ENCODE measurements around the gene SLFNL1.

Gene SLFNL1

GRCh38 chr1:41021526-41022308 is at the start of gene SLFNL1:
Gene SLFNL1 (minus strand): TSS chr1:41021725. CDS start chr1:41020660, 1,065 bp downstream.
- no peak for DNase-seq (ENCODE audit: low read depth)

- no peak for DNase-seq (ENCODE audit: low read depth)
These were observed 35.4 kb upstream of the SLFNL1 start for GRCh38 chr1:41056907-41057306.

GRCh38 chr1:41053316-41053715 is 31.8 kb upstream of the SLFNL1 start:
- DNase-seq (ENCODE audit: low read depth) = no peak

- DNase-seq (ENCODE audit: low read depth) = no peak
These were observed 29.5 kb upstream of the SLFNL1 start for GRCh38 chr1:41051022-41051421.

GRCh38 chr1:41048540-41048939 is 27.0 kb upstream of the SLFNL1 start:
- no peak for DNase-seq (ENCODE audit: low read depth)

GRCh38 chr1:41046347-41046775 is 24.8 kb upstream of the SLFNL1 start:
- no peak for DNase-seq (ENCODE audit: low read depth)

DNA sequence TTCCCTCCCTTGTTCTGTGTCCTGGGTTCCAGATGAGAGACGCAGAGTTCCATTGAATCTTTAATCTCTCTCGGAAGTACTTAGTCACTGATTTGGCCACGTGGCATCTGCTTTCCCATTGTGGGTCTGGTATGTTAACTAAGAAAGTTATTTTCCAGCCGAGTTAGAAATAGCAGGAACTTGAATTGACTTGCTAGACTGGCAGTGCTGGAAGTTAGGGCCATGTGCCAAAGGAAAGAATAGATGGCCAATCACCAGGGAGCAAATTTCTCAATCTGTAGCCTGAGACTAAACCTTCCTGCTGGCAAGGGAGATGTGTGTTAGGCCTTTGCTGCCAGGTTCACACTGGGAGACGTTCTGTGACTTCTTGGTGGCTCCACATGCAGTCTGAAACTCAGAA is 24.2 kb upstream of the SLFNL1 start:
- DNase-seq (ENCODE audit: low read depth) = no peak

DNA sequence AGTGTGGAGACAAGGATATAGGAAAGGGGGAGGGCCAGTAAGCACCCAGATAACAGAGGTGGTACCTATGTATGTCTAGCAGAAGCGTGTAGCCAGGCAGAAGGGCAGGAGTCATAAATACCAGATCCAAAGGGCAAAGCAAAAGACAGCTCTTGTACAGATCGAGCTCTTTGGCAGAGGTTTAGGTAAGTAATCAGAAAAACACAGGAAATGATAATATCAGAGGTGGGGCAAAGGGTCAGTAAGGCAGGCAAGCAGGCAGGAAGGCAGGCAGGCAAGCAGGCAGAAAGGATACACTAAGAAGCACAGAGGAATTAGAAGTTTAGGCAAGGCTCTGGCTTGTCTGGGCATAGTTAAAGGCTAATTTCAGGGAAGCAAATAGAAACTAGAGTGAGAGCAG is 22.7 kb upstream of the SLFNL1 start:
- no peak for DNase-seq (ENCODE audit: low read depth)

DNA sequence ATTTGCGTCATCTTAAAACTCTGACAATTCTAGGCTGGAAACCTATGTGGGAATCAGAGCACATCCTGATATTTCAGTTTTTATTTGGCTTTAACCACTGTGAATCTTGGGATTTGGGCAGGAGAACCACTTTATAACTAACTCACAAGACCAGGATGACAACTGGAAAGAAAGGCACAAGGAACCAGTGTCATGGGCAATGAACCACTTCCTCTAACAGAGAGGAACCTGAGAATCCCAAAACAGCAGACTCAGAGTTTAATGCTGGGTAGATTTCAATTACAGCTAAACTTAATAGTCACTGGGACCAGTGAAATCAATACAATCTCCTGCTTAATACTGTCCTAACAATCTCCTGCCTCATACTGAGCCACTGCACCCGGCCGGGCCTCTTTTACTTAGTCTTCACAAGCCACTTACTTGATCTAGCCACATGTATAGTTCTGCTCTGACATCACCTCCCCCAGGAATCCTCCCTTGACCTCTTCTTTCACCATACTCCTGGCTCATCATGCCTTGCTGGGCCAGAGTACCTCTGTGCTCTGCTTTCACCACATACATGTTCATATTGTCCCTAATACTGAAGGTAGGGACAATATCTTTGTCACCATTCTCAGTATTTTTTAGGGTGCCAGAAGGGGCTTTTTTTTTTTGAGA is 20.2 kb upstream of the SLFNL1 start:
- DNase-seq (ENCODE audit: low read depth) = no peak

GRCh38 chr1:41038110-41038509 is 16.6 kb upstream of the SLFNL1 start:
- no peak for DNase-seq (ENCODE audit: low read depth)

DNA sequence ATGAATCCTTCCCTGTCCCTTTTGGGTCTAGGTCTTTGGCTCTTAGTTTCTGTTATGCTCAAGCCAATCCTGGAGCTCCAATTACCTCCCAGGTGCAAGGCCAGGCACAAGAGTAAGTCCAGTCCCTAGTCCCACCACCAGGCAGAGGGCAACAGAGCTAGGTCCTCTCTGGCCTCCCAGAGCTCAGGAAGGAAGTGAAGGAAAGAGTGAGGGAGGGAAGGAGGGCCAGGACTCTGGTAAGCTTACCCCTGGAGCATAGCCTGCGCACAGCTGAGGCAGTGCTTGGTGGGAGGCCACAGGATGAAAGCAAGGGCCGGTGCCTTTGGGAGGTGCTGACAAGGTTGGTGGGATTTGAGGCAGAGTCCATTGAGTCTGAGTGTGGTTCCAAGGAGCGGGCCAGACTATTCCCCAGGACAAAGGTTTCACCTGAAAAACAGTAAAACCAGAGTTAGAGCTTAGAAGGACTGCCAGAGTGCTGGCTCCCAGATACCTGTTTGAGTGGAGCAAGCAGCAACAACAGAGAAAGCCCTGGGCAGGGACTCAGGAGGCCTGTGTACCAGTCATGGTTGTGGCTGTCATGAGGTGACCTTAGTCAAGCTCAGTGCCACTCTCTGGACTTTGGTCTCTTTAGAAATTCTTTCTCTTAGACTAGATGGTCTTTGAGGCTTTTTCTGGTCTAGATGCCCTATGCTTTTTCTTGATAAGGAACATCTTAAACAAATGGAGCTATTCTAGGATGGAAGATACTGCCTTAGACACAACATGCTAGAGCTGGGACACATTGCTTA is 15.8 kb upstream of the SLFNL1 start:
- no peak for DNase-seq (ENCODE audit: low read depth)

DNA sequence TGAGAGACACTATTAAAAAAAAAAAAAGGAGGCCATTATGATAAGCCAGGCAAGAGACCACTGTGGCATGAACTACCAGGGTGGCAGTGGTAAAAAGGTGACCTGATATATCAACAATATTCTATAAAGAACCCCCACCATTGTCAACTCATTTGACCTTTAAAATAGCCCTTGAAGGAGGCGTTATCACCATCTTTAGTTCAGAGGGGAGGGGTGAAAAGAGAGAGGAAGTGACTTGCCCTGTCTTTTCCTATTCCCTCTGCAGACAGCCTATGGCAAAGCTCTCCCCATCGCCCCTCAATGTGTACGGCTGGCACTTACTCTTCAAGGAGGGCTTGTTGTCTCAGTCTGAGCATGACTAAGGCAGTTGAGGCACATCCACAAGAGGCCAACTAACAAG is 11.7 kb upstream of the SLFNL1 start:
- no peak for DNase-seq (ENCODE audit: low read depth)

- DNase-seq (ENCODE audit: low read depth) = no peak
These were observed 10.6 kb upstream of the SLFNL1 start for GRCh38 chr1:41032147-41032546.

DNA sequence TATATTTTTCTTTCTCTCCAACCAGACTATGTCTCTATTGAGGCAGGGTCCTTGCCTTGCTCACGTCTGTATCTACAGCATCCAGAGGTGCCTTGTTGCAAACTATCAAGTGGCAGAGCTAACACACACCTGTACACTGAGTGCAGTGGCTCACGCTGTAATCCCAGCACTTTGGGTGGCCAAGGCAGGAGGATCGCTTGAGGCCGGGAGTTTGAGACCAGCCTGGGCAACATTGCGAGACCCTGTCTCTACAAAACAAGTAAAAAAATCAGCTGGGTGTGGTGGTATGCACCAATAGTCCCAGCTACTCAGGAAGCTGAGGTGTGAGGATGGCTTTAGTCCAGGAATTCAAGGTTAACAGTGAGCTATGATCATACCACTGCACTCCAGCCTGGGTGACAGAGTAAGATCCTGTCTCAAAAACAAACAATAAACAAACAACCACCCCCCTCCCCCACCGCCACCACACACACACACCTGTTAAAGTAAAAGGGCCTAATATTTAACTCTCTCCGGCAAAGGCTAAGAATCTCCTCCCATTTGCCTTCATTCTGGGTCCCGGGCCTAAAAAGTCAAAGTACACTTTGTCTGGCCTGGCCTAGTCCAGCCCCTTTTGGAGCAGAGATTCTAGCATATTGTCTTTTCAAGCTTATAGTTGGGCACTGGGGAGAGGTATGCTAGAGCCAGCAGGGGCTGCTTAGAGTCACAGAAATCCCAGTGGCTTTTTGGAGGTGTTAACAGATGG is 9.5 kb upstream of the SLFNL1 start:
- no peak for DNase-seq (ENCODE audit: low read depth)

DNA sequence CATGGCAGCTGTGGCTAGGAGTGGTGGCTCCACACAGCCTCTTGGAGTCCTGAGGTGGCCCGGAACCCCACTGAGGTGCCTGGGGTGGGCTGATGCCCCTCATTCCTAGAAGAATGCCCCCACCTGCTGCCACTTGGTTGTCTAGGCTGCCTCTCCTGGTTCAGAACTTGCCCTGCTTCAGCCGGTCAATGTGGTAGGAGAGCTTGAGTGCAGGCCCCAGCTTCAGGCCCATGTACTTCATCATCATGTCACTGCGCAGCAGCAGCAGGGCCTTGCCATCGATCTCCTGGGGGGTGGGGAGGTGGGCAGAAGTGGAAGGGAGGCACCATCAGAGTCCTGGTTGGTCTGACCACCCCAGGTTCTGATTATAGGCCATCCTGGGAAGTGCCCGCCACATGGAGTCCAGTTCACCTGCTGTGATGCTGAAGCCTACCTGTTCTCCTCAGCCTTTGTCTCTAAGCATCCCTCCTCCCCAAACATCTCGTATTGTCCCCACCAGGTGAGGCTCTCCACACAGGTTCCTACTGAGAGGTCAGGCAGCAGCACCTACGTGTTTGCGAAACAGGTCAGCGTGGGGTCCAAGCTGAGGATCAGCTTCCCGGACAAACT is 6.6 kb upstream of the SLFNL1 start:
- no peak for DNase-seq (ENCODE audit: low read depth)

DNA sequence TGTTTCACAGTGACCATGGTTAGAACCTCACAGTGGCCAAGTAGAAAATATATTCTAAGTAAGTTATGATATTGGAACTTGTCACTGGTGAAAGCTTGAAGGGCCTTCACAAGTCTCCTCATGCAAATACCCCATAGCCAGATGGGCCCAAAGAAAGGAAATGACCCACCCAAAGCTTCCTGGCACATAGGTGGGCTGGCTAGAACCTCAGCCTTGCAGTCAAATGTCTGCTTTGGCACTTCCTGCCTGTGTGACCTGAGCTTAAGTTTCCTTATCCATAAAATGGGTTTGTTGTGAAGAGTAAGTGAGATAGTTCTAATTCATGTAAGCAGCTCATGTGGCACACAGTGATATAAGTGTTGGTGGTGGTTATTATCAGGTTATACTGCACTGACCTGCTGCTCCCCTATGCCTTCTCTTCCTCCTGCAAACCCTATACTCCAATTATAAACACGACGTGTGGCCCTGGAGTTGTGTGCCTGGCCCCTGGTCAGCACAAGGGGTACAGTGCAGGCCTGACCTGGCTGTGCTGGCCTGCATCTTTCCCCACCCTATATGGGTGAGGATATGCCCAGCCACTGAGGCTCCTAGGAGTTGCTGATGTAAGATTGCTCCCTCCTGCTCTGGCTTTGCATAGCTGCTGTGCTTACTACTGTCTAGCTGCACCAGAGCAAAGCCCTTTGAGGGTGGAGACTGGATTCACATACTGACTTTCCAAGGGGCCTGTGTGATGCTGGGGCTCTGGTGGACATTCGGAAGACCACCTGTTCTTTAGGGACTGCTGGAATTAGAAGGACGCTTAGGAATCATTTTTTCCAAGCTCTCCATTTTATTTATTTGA is 4.7 kb upstream of the SLFNL1 start:
- DNase-seq (ENCODE audit: low read depth) = no peak

DNA sequence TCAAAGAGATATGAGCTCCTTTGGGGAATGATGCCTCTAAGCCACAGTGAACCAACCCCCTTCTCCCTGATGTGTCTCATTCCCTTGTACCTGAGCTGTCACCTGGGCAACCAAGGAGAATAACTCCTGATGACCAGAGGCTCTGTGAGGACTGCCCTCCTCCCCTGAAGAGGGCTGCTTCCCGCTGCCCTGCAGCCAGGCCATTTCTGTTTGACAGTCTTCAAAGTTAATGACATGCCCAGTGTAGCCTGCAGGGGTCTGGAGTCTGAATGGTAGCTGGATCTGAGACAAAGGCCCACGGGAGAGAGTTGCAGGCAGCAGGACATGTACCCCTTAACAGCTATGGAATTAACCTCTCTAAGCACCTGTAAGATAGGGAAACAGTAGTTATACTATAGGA is 3.4 kb upstream of the SLFNL1 start:
- DNase-seq (ENCODE audit: low read depth) = no peak

DNA sequence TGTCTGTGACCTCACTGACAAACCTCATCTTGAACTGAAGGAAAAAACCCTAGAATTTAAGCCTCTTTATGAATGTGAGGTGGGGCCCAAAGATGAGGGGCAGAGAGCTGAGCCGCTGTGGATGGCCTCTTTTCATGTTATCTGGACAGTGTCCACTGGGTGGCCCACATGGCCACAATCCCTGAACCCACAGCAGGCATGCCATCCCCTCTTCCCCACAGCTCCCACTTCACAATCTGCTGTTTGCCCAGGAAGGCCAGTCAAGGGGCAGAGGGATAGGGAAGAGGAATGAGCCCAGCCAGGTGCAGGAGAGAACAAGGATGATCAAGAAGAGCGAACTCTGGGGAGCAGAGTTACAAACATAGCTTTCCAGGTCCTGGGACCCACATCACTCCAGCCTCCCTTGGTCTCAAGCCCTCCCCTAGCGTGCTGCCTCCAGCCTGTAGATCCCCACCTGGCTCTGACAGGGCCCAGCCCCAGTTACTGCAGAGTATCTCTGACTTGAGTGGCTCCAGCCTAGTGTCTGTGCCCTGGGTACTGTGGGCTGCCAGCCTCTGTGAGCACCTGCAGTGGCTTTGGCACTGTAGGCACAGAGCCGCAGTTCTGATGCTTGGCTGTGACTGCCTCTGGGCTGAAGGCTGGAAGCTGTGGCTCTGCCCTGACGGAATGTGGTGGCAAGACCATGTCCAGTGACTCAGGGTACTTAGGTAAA is 1.9 kb upstream of the SLFNL1 start:
- DNase-seq (ENCODE audit: low read depth) = no peak

DNA sequence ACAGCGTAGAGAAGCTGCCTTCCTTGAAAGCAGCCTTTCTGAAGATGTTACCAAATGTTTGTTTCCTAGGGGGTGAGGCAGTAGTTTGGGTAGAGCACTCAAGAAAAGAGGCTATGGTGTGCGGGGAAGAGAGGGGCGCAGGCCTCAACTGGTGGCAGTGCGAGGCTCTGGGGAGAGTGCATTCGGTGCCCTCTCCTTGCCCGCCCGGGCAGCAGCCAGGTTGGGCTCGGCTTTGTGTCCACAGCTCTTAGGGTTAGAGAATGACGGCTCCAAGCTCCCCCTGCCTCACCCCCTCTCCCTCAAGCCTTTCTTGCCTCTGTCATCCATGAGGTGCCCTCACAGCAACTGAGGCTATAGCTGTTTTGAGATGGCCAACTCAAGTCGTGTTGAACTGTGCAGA is 899 bp upstream of the SLFNL1 start:
- no peak for DNase-seq (ENCODE audit: low read depth)

GRCh38 chr1:41020654-41021053 is 871 bp downstream of the SLFNL1 start:
- DNase-seq (ENCODE audit: low read depth) = no peak
